Ovary (tissue), 3 donors: ENCODE data around the gene PTCRA.

Experiments
- CTCF ChIP-seq, 3 donors: fragments of 450-650 bp in 2 of 3; fragments of 200-600 bp in 1 of 3; IDR thresholded peaks; one replicate each; pipeline versions ENCODE4 v1.5.1 to v1.8.0; 2016 to 2022; ENCODE audit warnings: antibody characterized with exemption in 3 of 3, mild to moderate bottlenecking in 1 of 3
- POLR2A ChIP-seq: fragments of 450-650 bp; IDR thresholded peaks from one replicate; pipeline ENCODE4 v1.6.1; 2017; ENCODE audit warnings: antibody characterized with exemption, mild to moderate bottlenecking, moderate library complexity
- donor health status: DM: no; HTN: no; CAD: no.

DNA sequence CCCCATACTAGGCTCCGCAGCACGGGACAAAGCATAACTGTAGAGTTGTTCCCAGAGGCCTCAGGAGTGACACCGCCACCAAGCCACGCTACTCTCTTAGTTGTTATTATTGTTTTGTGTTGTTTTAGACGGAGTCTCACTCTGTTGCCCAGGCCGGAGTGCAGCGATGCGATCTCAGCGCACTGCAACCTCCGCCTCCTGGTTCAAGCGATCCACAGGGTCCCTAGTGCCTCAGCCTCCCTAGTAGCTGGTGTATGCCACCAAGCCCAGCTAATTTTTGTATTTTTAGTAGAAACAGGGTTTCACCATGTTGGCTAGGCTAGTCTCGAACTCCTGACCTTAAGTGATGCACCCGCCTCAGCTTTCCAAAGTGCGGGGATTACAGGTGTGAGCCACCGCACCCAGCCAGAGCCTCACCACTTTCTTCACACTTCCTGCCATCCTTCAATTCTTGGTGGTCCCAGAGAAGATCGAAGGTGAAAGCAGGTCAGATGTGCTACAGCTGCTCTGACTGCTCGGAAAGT is 24.6 kb upstream of the PTCRA start:
- no peak for TF ChIP-seq POLR2A
- no peak for TF ChIP-seq CTCF (IDR thresholded peaks at IDR 0.05)
